Natural killer cell treated with Interleukin-12 subunit alpha and Interleukin-12 subunit beta and Interleukin-15 and Interleukin-18, amount 100 ng/mL, for 72 hours (primary cell): ENCODE measurements around the gene TMEM238. TPM values are rescaled to one million over a fixed set of nuclear protein-coding genes. Genes with fewer than 3 reads are reported as not detected.
"Not testable (repeated sequence)": the region's sequence is repeated elsewhere in the genome, so short reads cannot be mapped to it uniquely, and the experiment has no call there.

Experiments
- ATAC-seq, 2 donors: fragments of 150-1000 bp; cut with Tn5 transposase in 1 of 2; sonication (Bioruptor Pico), chemical (Tn5 transposase) in 1 of 2; 2 replicates each; pipeline ENCODE4 v1.10.0; 2021
- DNase-seq: peaks from one replicate; pipeline ENCODE4 v3.0.0; 2022; ENCODE audit warnings: low spot score
- H3K27ac Mint-ChIP-seq, 2 donors: 1 replicate in 1 of 2; 2 replicates in 1 of 2; pipeline ENCODE4 v1.8.0; 2022; ENCODE audit warnings: mixed read lengths in 2 of 2, mild to moderate bottlenecking in 1 of 2, moderate library complexity in 1 of 2
- H3K27me3 Mint-ChIP-seq, 2 donors: 1 replicate in 1 of 2; 2 replicates in 1 of 2; pipeline ENCODE4 v1.8.0; 2022; ENCODE audit warnings: mixed read lengths in 2 of 2
- H3K36me3 Mint-ChIP-seq: one replicate; pipeline ENCODE4 v1.8.0; 2022; ENCODE audit warnings: mixed read lengths
- H3K4me1 Mint-ChIP-seq, 2 donors: 1 replicate in 1 of 2; 2 replicates in 1 of 2; pipeline ENCODE4 v1.8.0; 2022; ENCODE audit warnings: low read depth in 2 of 2, mixed read lengths in 2 of 2, mild to moderate bottlenecking in 1 of 2
- H3K4me3 Mint-ChIP-seq: one replicate; pipeline ENCODE4 v1.8.0; 2022; ENCODE audit warnings: mixed read lengths
- H3K9me3 Mint-ChIP-seq: 2 replicates; pipeline ENCODE4 v1.8.0; 2022; ENCODE audit warnings: mixed read lengths
- total RNA-seq, 2 donors: library from RNA; stranded (reverse); gene quantifications; one replicate each; pipeline ENCODE4 v1.2.3, GENCODE V29; 2022

TMEM238 gene
- 1 to 10 TPM; 5.2 to 8.3 TPM for total RNA-seq

GRCh38 chr19:55384131-55384919 is at the start of gene TMEM238:
TSS of gene TMEM238 (minus strand) at chr19:55384292. CDS start at chr19:55384259, 33 bp downstream.
- ATAC-seq (peak; percentile 2 to 8), DNase-seq (no peak)
- H3K9me3 Mint-ChIP-seq: no peaks in the 10 kb centered on the region
- peaks cover 11% of the 10 kb centered on the region for H3K36me3 Mint-ChIP-seq
- peak within 1 kb of the TSS; percentile 98 to 99 for H3K27ac Mint-ChIP-seq
- peaks cover 53 to 55% of the 10 kb centered on the region in 2 donors for H3K4me1 Mint-ChIP-seq
- peak within 1 kb of the TSS; percentile 98 for H3K4me3 Mint-ChIP-seq
- H3K27me3 Mint-ChIP-seq: no peaks in the 10 kb centered on the region

- Mint-ChIP-seq H3K4me1 (peaks cover 0 to 2% of the 10 kb centered on the region in 2 donors), H3K4me3 (no peak overlapping the region), H3K27ac (no peak overlapping the region), H3K27me3 (peaks cover 20 to 32% of the 10 kb centered on the region in 2 donors), H3K36me3 (no peaks in the 10 kb centered on the region), H3K9me3 (no peaks in the 10 kb centered on the region)
- DNase-seq (no peak), ATAC-seq (no peak)
Measured at GRCh38 chr19:55433292-55433691, 49.2 kb upstream of the TMEM238 start.

- DNase-seq: no peak
- peaks cover 0 to 2% of the 10 kb centered on the region in 2 donors for H3K4me1 Mint-ChIP-seq
Measured at GRCh38 chr19:55432241-55432959, 48.3 kb upstream of the TMEM238 start.

GRCh38 chr19:55431183-55431582 is 47.1 kb upstream of the TMEM238 start:
- Mint-ChIP-seq H3K9me3 (no peaks in the 10 kb centered on the region), H3K4me1 (peaks cover 0 to 2% of the 10 kb centered on the region in 2 donors), H3K27me3 (peaks cover 14 to 24% of the 10 kb centered on the region in 2 donors), H3K27ac (no peak overlapping the region), H3K4me3 (no peak overlapping the region), H3K36me3 (no peaks in the 10 kb centered on the region)
- DNase-seq (no peak), ATAC-seq (no peak)

More at GRCh38 chr19:55432241-55432959, 48.3 kb upstream of the TMEM238 start:
- no peaks in the 10 kb centered on the region for H3K9me3 Mint-ChIP-seq
- H3K27ac Mint-ChIP-seq: no peak overlapping the region
- H3K36me3 Mint-ChIP-seq: no peaks in the 10 kb centered on the region
- peaks cover 18 to 31% of the 10 kb centered on the region in 2 donors for H3K27me3 Mint-ChIP-seq
- no peak overlapping the region for H3K4me3 Mint-ChIP-seq
- no peak for ATAC-seq

- Mint-ChIP-seq H3K36me3 (no peaks in the 10 kb centered on the region), H3K4me3 (no peak overlapping the region), H3K9me3 (no peaks in the 10 kb centered on the region), H3K27ac (no peak overlapping the region), H3K4me1 (peaks cover 4 to 6% of the 10 kb centered on the region in 2 donors), H3K27me3 (peaks cover 9 to 18% of the 10 kb centered on the region in 2 donors)
- DNase-seq (no peak), ATAC-seq (no peak)
Measured at GRCh38 chr19:55426042-55426441, 42.0 kb upstream of the TMEM238 start.

- H3K4me3 Mint-ChIP-seq: no peak overlapping the region
- peaks cover 7 to 20% of the 10 kb centered on the region in 2 donors for H3K27me3 Mint-ChIP-seq
- no peaks in the 10 kb centered on the region for H3K36me3 Mint-ChIP-seq
- no peak for ATAC-seq
- no peaks in the 10 kb centered on the region for H3K9me3 Mint-ChIP-seq
- peaks cover 4 to 6% of the 10 kb centered on the region in 2 donors for H3K4me1 Mint-ChIP-seq
- no peak overlapping the region for H3K27ac Mint-ChIP-seq
- DNase-seq: no peak
Measured at GRCh38 chr19:55424518-55424917, 40.4 kb upstream of the TMEM238 start.

GRCh38 chr19:55423225-55424005 is 39.3 kb upstream of the TMEM238 start:
- Mint-ChIP-seq H3K4me1 (peaks cover 4 to 6% of the 10 kb centered on the region in 2 donors), H3K4me3 (no peak overlapping the region), H3K9me3 (no peaks in the 10 kb centered on the region), H3K27ac (no peak overlapping the region), H3K36me3 (no peaks in the 10 kb centered on the region), H3K27me3 (peaks cover 3 to 20% of the 10 kb centered on the region in 2 donors)
- ATAC-seq (no peak), DNase-seq (no peak)

GRCh38 chr19:55421281-55421680 is 37.2 kb upstream of the TMEM238 start:
- H3K27ac Mint-ChIP-seq, H3K4me3 Mint-ChIP-seq, H3K9me3 Mint-ChIP-seq, H3K36me3 Mint-ChIP-seq, H3K4me1 Mint-ChIP-seq, DNase-seq: not testable (repeated sequence)
- H3K27me3 Mint-ChIP-seq: peaks cover 6 to 20% of the 10 kb centered on the region in 2 donors
- peak in 1 of 2 donors; percentile 61 for ATAC-seq

GRCh38 chr19:55419624-55420236 is 35.6 kb upstream of the TMEM238 start:
- Mint-ChIP-seq H3K9me3 (no peaks in the 10 kb centered on the region), H3K27ac (no peak overlapping the region), H3K4me3 (no peak overlapping the region)

GRCh38 chr19:55419103-55419502 is 35.0 kb upstream of the TMEM238 start:
- Mint-ChIP-seq H3K36me3 (no peaks in the 10 kb centered on the region), H3K27ac (no peak overlapping the region), H3K27me3 (peaks cover 6 to 10% of the 10 kb centered on the region in 2 donors), H3K4me1 (peaks cover 4 to 6% of the 10 kb centered on the region in 2 donors), H3K9me3 (no peaks in the 10 kb centered on the region), H3K4me3 (no peak overlapping the region)
- ATAC-seq: peak in 1 of 2 donors; percentile 24
- no peak for DNase-seq

More at GRCh38 chr19:55419624-55420236, 35.6 kb upstream of the TMEM238 start:
- peaks cover 4 to 6% of the 10 kb centered on the region in 2 donors for H3K4me1 Mint-ChIP-seq
- ATAC-seq (peak in 1 of 2 donors; percentile 24), DNase-seq (no peak)
- H3K27me3 Mint-ChIP-seq: peaks cover 6 to 15% of the 10 kb centered on the region in 2 donors
- no peaks in the 10 kb centered on the region for H3K36me3 Mint-ChIP-seq

- DNase-seq (no peak), ATAC-seq (peak; percentile 67 to 70)
- H3K36me3 Mint-ChIP-seq: no peaks in the 10 kb centered on the region
- peaks cover 6% of the 10 kb centered on the region in 2 donors for H3K27me3 Mint-ChIP-seq
- no peak overlapping the region for H3K4me3 Mint-ChIP-seq
- H3K27ac Mint-ChIP-seq: no peak overlapping the region
- H3K4me1 Mint-ChIP-seq: peaks cover 4 to 6% of the 10 kb centered on the region in 2 donors
- H3K9me3 Mint-ChIP-seq: no peaks in the 10 kb centered on the region
Measured at GRCh38 chr19:55418185-55418584, 34.1 kb upstream of the TMEM238 start.

- peaks cover 14% of the 10 kb centered on the region for H3K36me3 Mint-ChIP-seq
- no peak for ATAC-seq
- no peaks in the 10 kb centered on the region for H3K27me3 Mint-ChIP-seq
- H3K27ac Mint-ChIP-seq: no peak overlapping the region
- DNase-seq: no peak
- no peaks in the 10 kb centered on the region for H3K9me3 Mint-ChIP-seq
- peak overlapping the region; percentile 51 for H3K4me3 Mint-ChIP-seq
- H3K4me1 Mint-ChIP-seq: peaks cover 28% of the 10 kb centered on the region in 2 donors
Measured at GRCh38 chr19:55410168-55410567, 26.1 kb upstream of the TMEM238 start.

GRCh38 chr19:55409179-55409578 is 25.1 kb upstream of the TMEM238 start:
- H3K27ac Mint-ChIP-seq: peak overlapping the region in 1 of 2 donors; percentile 95
- ATAC-seq, H3K9me3 Mint-ChIP-seq, DNase-seq, H3K27me3 Mint-ChIP-seq: not testable (repeated sequence)
- peak overlapping the region; percentile 96 for H3K4me3 Mint-ChIP-seq
- H3K4me1 Mint-ChIP-seq: peaks cover 28% of the 10 kb centered on the region in 2 donors
- H3K36me3 Mint-ChIP-seq: peaks cover 14% of the 10 kb centered on the region
